T-helper 17 cell (primary cell): ENCODE data around the gene MAIP1. TPM values are rescaled to one million over a fixed set of nuclear protein-coding genes. Genes with fewer than 3 reads are reported as not detected.

Experiments used
- ATAC-seq: fragments of 150-1000 bp; cut with Tn5 transposase; 2 replicates; pipeline ENCODE4 v1.10.0; 2021; ENCODE audit warnings: mild to moderate bottlenecking, moderate library complexity
- DNase-seq, 3 donors: peaks; one replicate each; pipeline versions ENCODE4 v3.0.0 to v3.0.0-alpha.2; 2020 to 2021
- H3K9me3 ChIP-seq: one replicate; pipeline ENCODE4 v1.7.0; 2013; ENCODE audit warnings: low read length, mild to moderate bottlenecking; ENCODE audit not compliant: control insufficient read depth, poor library complexity, severe bottlenecking
- H3K27ac Mint-ChIP-seq: one replicate; pipeline ENCODE4 v1.8.0; 2022; ENCODE audit warnings: mild to moderate bottlenecking, moderate library complexity, mixed read lengths
- H3K27me3 Mint-ChIP-seq: one replicate; pipeline ENCODE4 v1.8.0; 2022; ENCODE audit warnings: mixed read lengths
- H3K36me3 Mint-ChIP-seq: one replicate; pipeline ENCODE4 v1.8.0; 2022; ENCODE audit warnings: low read depth, mixed read lengths
- H3K4me1 Mint-ChIP-seq: one replicate; pipeline ENCODE4 v1.8.0; 2022; ENCODE audit warnings: mild to moderate bottlenecking, mixed read lengths
- H3K4me3 Mint-ChIP-seq: one replicate; pipeline ENCODE4 v1.8.0; 2022; ENCODE audit warnings: mild to moderate bottlenecking, moderate library complexity, mixed read lengths
- total RNA-seq, 4 donors: library from RNA in 2 of 4; stranded (reverse) in 2 of 4; gene quantifications; one replicate each; pipeline ENCODE4 v1.2.3 and lab custom pipeline; 2022 to 2026

The MAIP1 gene
- total RNA-seq, 2 donors from 2014 or later: 19.8 to 29.4 TPM

DNA sequence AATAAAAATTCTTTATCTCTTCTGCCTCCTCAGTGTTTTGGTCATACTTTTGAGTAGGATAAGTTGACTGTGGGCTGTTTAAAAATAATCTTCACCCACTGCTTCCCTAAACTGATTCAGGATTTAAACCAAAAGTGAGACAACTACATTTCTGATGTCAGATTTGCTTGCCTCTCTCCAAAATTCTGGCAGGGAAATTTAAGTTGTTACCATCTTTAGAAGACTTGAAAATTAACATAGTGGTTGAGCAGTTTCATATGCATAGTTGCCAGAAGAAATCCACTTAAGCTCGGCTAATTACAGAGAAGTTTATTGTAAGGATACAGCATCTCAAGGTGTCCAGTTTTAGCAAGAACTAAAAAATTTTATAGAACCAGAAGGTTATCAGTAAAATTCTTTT is 57.0 kb downstream of the MAIP1 start:
- Mint-ChIP-seq H3K27me3 (peaks cover 17% of the 10 kb centered on the region), H3K27ac (no peak overlapping the region), H3K4me1 (no peaks in the 10 kb centered on the region), H3K36me3 (peaks cover 2% of the 10 kb centered on the region), H3K4me3 (no peak overlapping the region)
- no peaks in the 10 kb centered on the region for H3K9me3 ChIP-seq
- DNase-seq (no peak), ATAC-seq (no peak)

Other genes starting within 250 kb of the MAIP1 start
- 1 to 10 TPM; 1.8 to 2.6 TPM for gene FTCDNL1, start 104.4 kb upstream of the MAIP1 start, total RNA-seq
- 10 to 100 TPM; 13.5 to 18.0 TPM for gene C2orf69, start 44.3 kb upstream of the MAIP1 start, total RNA-seq
- 10 to 100 TPM in 1 of 2 donors, 1 to 10 TPM in 1; 9.4 to 15.7 TPM for gene TYW5, start 91 bp upstream of the MAIP1 start, total RNA-seq